Stimulated activated CD8-positive, alpha-beta memory T cell treated with anti-CD3 and anti-CD28 coated beads, Interleukin-7, amount 100 ng/mL, for 48 hours (primary cell): ENCODE data around the gene CST2.
"Not testable (repeated sequence)": the region's sequence is repeated elsewhere in the genome, so short reads cannot be mapped to it uniquely, and the experiment has no call there.

Source experiments
- DNase-seq, 2 donors: peaks; one replicate each; pipeline ENCODE4 v3.0.0-alpha.2; 2020; ENCODE audit warnings: low read depth in 1 of 2; ENCODE audit errors: extremely low read depth in 1 of 2

Gene CST2

GRCh38 chr20:23811559-23811958 is 15.0 kb downstream of the CST2 start:
- DNase-seq, result not testable (repeated sequence)

GRCh38 chr20:23810349-23810748 is 16.2 kb downstream of the CST2 start:
- DNase-seq, result not testable (repeated sequence)

- no peak for DNase-seq
Measured at GRCh38 chr20:23800865-23801264, 25.7 kb downstream of the CST2 start.

- peak in 1 of 2 donors; percentile 14 for DNase-seq
Measured at GRCh38 chr20:23799216-23799847, 27.2 kb downstream of the CST2 start.

- DNase-seq, result no peak
Measured at GRCh38 chr20:23795526-23795925, 31.0 kb downstream of the CST2 start.

- DNase-seq, result no peak
Measured at GRCh38 chr20:23794841-23795240, 31.7 kb downstream of the CST2 start.

GRCh38 chr20:23794065-23794464 is 32.5 kb downstream of the CST2 start:
- DNase-seq, result no peak

GRCh38 chr20:23783447-23783846 is 43.1 kb downstream of the CST2 start:
- no peak for DNase-seq

- no peak for DNase-seq
Measured at GRCh38 chr20:23782366-23782983, 44.1 kb downstream of the CST2 start.

GRCh38 chr20:23778676-23779075 is 47.9 kb downstream of the CST2 start:
- not testable (repeated sequence) for DNase-seq

- DNase-seq, result not testable (repeated sequence)
Measured at GRCh38 chr20:23777380-23777779, 49.1 kb downstream of the CST2 start.

- DNase-seq, result no peak
Measured at GRCh38 chr20:23776067-23776771, 50.3 kb downstream of the CST2 start.

GRCh38 chr20:23774081-23774480 is 52.4 kb downstream of the CST2 start:
- no peak for DNase-seq
